A673 (cell line): ENCODE results near the gene SNX18. TPM values are rescaled to one million over a fixed set of nuclear protein-coding genes. Genes with fewer than 3 reads are reported as not detected.

Source experiments
- BruUV-seq: library from RNA; stranded (reverse); fragments of 400-500 nt; replicated peaks from 2 replicates; lab custom pipeline; 2021; lab: Mats Ljungman, UMichigan
- CTCF ChIA-PET: fragments of 300-600 bp; sonication (Branson Sonifier 250); formaldehyde crosslinking; loops from one replicate; lab custom pipeline; 2022; ENCODE audit warnings: antibody characterized with exemption; lab: Charles Lee
- POLR2A ChIA-PET: fragments of 300-600 bp; sonication (Branson Sonifier 250); formaldehyde crosslinking; loops from one replicate; lab custom pipeline; 2022; ENCODE audit warnings: antibody characterized with exemption; ENCODE audit not compliant: low non-redundant PET; lab: Charles Lee
- DNase-seq: peaks from one replicate; pipeline ENCODE4 v3.0.0-alpha.2; 2015; ENCODE audit warnings: low spot score
- H3K27ac ChIP-seq: fragments of 200-600 bp; sonication (generic); 2 replicates; pipeline ENCODE4 v1.5.1; 2016; ENCODE audit warnings: mixed run types, low read depth, mild to moderate bottlenecking, mixed read lengths, antibody characterized with exemption, low read length; ENCODE audit not compliant: poor library complexity, severe bottlenecking
- H3K27me3 ChIP-seq: fragments of 200-600 bp; sonication (generic); replicated peaks from 2 replicates; pipeline ENCODE4 v1.6.1; 2017; ENCODE audit warnings: mixed run types, low read depth, mild to moderate bottlenecking, mixed read lengths, antibody characterized with exemption, low read length; ENCODE audit not compliant: insufficient read depth, poor library complexity
- H3K36me3 ChIP-seq: fragments of 200-600 bp; sonication (generic); 2 replicates; pipeline ENCODE4 v1.6.1; 2016; ENCODE audit warnings: mixed run types, mild to moderate bottlenecking, mixed read lengths, antibody characterized with exemption, low read length; ENCODE audit not compliant: insufficient read depth, poor library complexity, severe bottlenecking
- H3K4me1 ChIP-seq: fragments of 200-600 bp; sonication (generic); 2 replicates; pipeline ENCODE4 v1.6.1; 2017; ENCODE audit warnings: mixed run types, mild to moderate bottlenecking, mixed read lengths, antibody characterized with exemption, low read length; ENCODE audit not compliant: insufficient read depth, poor library complexity, severe bottlenecking
- H3K4me3 ChIP-seq: fragments of 200-600 bp; sonication (generic); 2 replicates; pipeline ENCODE4 v1.5.1; 2016; ENCODE audit warnings: low read depth, mixed run types, mild to moderate bottlenecking, mixed read lengths, low read length; ENCODE audit not compliant: poor library complexity, severe bottlenecking
- H3K9me3 ChIP-seq: fragments of 200-600 bp; sonication (generic); 2 replicates; pipeline ENCODE4 v1.6.1; 2016; ENCODE audit warnings: mixed run types, low read depth, mild to moderate bottlenecking, mixed read lengths, antibody characterized with exemption, low read length; ENCODE audit not compliant: poor library complexity, severe bottlenecking
- EZH2 ChIP-seq: fragments of 200-600 bp; sonication (generic); IDR thresholded peaks from 2 replicates; pipeline ENCODE4 v1.6.1; 2017; ENCODE audit warnings: borderline replicate concordance, low read depth, mild to moderate bottlenecking, mixed read lengths, antibody characterized with exemption, low read length; ENCODE audit not compliant: poor library complexity, severe bottlenecking
- intact Hi-C: fragments of 100-400 bp; cut with micrococcal nuclease; formaldehyde crosslinking; loops from one replicate; pipeline ENCODE4 v1.10.0; 2022; ENCODE audit not compliant: unreplicated experiment
- total RNA-seq: library from RNA; stranded (reverse); gene quantifications from 2 replicates; pipeline ENCODE4 v1.2.3, GENCODE V29; 2021
- TF ChIP-seq, protein P1 (sequence below): fragments of 300-800, 200-600 bp; sonication (generic); conservative IDR thresholded peaks from 2 replicates; pipeline ENCODE4 v1.5.1; 2017; ENCODE audit warnings: low read depth, mild to moderate bottlenecking, antibody characterized with exemption, low read length, moderate library complexity, mixed read lengths

The SNX18 gene
- total RNA-seq, 1 experiment from 2014 or later: 140 TPM

DNA sequence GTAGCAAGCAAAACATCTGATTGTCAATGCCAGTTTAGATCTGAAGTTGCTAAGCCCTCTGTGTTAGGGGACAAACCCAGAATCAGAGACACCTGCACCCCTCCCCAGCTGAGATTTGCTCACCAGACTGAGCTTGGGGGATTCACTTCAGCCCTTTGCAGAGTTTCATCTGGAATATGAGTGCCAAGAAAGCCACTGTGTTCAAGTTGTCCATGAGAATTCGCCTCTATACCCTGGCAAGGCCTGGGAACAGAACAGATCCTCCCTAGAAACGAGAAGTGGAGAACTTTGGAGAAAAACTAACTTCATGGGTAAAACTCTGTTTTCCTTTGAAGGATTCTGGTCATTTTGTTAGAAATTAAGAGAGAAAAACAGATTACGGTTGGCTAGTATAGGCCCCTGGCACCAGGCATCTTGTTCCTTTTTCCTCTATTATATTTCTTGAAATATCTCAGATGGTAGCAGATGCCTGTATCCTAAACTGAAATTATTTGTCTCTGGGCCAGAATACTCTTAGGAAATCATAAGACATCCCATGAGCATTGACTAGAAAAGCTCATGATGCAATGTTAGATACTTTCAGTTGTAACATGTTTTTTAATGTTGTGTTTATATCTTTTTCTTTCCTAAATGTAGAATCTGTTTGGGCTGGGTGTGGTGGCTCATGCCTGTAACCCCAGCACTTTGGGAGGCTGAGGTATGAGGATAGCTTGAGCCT lies 64.4 kb downstream of the SNX18 start:
- Histone ChIP-seq H3K9me3 (no peaks in the 10 kb centered on the region), H3K4me1 (peaks cover 10% of the 10 kb centered on the region), H3K4me3 (no peak overlapping the region), H3K36me3 (no peaks in the 10 kb centered on the region), H3K27me3 (no peaks in the 10 kb centered on the region), H3K27ac (no peak overlapping the region)
- DNase-seq: no peak
- TF ChIP-seq EZH2: no peak
- BruUV-seq: no TSS peak
- ChIA-PET POLR2A (no interaction called here), CTCF (no interaction called here)
- intact Hi-C loops: no loop called here

DNA sequence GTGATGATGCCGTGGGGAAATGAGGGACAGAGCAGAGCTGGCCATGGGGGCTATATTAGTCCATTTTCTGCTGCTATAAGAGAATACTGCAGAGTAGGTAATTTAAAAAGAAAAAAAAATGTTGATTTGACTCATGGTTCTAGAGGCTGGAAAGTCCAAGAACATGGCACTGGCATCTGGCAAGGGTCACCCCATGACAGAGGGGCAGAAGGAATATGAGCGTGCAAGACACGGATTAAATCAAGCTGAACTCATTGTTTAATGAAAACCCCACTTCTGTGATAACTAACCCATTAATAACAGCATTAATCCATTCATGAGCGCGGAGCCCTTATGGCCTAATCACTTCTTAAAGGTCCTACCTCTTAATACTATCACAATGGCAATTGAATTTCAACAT lies 68.8 kb downstream of the SNX18 start:
- DNase-seq: no peak
- H3K27me3 ChIP-seq: no peaks in the 10 kb centered on the region
- no peak overlapping the region for H3K27ac ChIP-seq
- H3K9me3 ChIP-seq: no peaks in the 10 kb centered on the region
- H3K36me3 ChIP-seq: no peaks in the 10 kb centered on the region
- ChIA-PET CTCF (no interaction called here), POLR2A (no interaction called here)
- H3K4me1 ChIP-seq: no peaks in the 10 kb centered on the region
- BruUV-seq: no TSS peak
- intact Hi-C loops: no loop called here
- TF ChIP-seq EZH2: no peak
- TF ChIP-seq, protein P1, sequence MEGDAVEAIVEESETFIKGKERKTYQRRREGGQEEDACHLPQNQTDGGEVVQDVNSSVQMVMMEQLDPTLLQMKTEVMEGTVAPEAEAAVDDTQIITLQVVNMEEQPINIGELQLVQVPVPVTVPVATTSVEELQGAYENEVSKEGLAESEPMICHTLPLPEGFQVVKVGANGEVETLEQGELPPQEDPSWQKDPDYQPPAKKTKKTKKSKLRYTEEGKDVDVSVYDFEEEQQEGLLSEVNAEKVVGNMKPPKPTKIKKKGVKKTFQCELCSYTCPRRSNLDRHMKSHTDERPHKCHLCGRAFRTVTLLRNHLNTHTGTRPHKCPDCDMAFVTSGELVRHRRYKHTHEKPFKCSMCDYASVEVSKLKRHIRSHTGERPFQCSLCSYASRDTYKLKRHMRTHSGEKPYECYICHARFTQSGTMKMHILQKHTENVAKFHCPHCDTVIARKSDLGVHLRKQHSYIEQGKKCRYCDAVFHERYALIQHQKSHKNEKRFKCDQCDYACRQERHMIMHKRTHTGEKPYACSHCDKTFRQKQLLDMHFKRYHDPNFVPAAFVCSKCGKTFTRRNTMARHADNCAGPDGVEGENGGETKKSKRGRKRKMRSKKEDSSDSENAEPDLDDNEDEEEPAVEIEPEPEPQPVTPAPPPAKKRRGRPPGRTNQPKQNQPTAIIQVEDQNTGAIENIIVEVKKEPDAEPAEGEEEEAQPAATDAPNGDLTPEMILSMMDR: no peak
- H3K4me3 ChIP-seq: no peak overlapping the region

DNA sequence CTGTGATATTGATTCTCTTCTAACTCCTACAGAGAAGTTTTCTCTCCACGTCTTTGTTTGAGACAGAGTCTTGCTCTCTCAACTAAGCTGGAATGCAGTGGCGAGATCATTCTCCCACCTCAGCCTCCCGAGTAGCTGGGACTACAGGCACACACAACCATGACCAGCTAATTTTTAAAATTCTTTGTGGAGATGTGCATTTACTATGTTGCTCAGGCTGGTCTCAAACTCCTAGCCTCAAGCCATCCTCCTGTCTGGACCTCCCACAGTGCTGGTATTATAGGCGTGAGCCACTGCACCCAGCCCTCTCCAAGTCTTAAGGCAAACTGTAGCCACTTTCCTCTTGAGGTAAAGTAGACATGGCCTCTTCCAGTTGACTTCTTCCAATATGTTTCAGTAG lies 72.2 kb downstream of the SNX18 start:
- BruUV-seq: no TSS peak
- ChIA-PET POLR2A (no interaction called here), CTCF (no interaction called here)
- TF ChIP-seq EZH2: no peak
- TF ChIP-seq, protein P1: no peak
- H3K36me3 ChIP-seq: no peaks in the 10 kb centered on the region
- no peak overlapping the region for H3K27ac ChIP-seq
- intact Hi-C loops: no loop called here
- no peak overlapping the region for H3K4me3 ChIP-seq
- no peaks in the 10 kb centered on the region for H3K27me3 ChIP-seq
- DNase-seq: no peak
- H3K9me3 ChIP-seq: no peaks in the 10 kb centered on the region
- no peaks in the 10 kb centered on the region for H3K4me1 ChIP-seq

DNA sequence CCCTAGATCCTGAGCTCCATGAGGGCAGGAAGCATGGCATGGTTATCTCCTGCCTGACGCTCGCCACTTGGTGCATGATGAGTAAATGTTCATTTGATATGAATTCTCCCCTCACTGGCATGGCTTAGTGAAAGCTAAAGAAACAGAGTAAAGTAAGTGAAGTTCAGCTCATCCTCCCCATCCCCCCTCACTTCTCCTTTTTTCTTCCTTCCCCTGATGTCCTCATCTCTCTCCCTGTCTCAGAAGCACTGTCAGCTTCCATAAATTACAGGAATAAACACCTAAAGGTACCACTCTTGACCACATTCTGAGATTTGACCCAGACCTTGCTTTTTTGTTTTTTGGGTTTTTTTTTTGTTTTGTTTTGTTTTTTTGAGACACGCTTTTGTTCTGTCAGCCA lies 73.3 kb downstream of the SNX18 start:
- Histone ChIP-seq H3K4me3 (no peak overlapping the region), H3K9me3 (no peaks in the 10 kb centered on the region), H3K27ac (no peak overlapping the region), H3K27me3 (no peaks in the 10 kb centered on the region), H3K36me3 (no peaks in the 10 kb centered on the region), H3K4me1 (no peaks in the 10 kb centered on the region)
- no peak for DNase-seq
- no peak for TF ChIP-seq EZH2
- TF ChIP-seq, protein P1: no peak
- intact Hi-C loops: no loop called here
- POLR2A ChIA-PET: no interaction called here
- no TSS peak for BruUV-seq
- CTCF ChIA-PET: no interaction called here
